Measurements from ENCODE around the gene IFT122. TPM values are rescaled to one million over a fixed set of nuclear protein-coding genes. Genes with fewer than 3 reads are reported as not detected.

IFT122 gene
- polyA plus RNA-seq, 4 donors, result 42.1 to 56.8 (median 50.6) TPM

Other genes with a start within 250 kb of the IFT122 start
- 100 to 1,000 TPM; 151 to 163 (median 153) TPM for gene COPG1, start 190.6 kb upstream of the IFT122 start, polyA plus RNA-seq (ENCODE audit: insufficient read length in 4 of 4)
- 10 to 100 TPM; 52.3 to 54.8 (median 52.8) TPM for gene HMCES, start 161.4 kb upstream of the IFT122 start, polyA plus RNA-seq (ENCODE audit: insufficient read length in 4 of 4)
- 1 to 10 TPM; 3.4 to 3.7 (median 3.4) TPM for gene EFCAB12, start 11.6 kb upstream of the IFT122 start, polyA plus RNA-seq (ENCODE audit: insufficient read length in 4 of 4)
- gene MBD4, start 276 bp upstream of the IFT122 start, polyA plus RNA-seq (ENCODE audit: insufficient read length in 4 of 4), result 10 to 100 TPM; 42.4 to 56.1 (median 51.2) TPM
- under 1 TPM; 0.06 to 0.11 (median 0.07) TPM for gene RHO, start 88.4 kb downstream of the IFT122 start, polyA plus RNA-seq (ENCODE audit: insufficient read length in 4 of 4)
- not detected for gene H1-8, start 103.0 kb downstream of the IFT122 start, polyA plus RNA-seq (ENCODE audit: insufficient read length in 4 of 4)
- gene PLXND1, start 166.5 kb downstream of the IFT122 start, polyA plus RNA-seq (ENCODE audit: insufficient read length in 4 of 4), result 100 to 1,000 TPM; 119 to 164 (median 138) TPM